Measurements from ENCODE around the gene UGT1A9. TPM values are rescaled to one million over a fixed set of nuclear protein-coding genes. Genes with fewer than 3 reads are reported as not detected.

The UGT1A9 gene
- total RNA-seq, 1 donor from 2014 or later, result not detected

DNA sequence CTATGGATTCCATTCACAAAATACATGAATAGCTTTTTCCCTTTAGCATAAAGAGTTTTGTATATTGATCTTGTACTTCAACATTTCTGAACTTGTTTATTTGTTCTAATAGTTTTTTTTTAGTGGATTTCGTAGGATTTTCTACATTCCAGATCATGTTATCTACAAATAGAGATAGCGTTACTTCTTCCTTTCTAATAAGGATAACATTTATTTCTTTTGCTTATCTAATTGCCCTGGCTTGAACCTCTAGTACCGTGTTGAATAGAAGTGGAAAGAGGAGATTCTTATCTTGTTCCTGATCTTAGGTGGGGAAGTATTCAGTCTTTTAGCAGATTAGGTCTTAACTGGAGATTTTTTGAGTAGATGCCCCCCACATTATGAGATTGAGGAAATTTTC lies 30.5 kb downstream of the UGT1A9 start:
- Mint-ChIP-seq H3K27me3 (peaks cover 4% of the 10 kb centered on the region), H3K27ac (no peak overlapping the region), H3K9me3 (peaks cover 3% of the 10 kb centered on the region), H3K36me3 (ENCODE audit: low read depth) (no peaks in the 10 kb centered on the region), H3K4me3 (no peak overlapping the region), H3K4me1 (no peaks in the 10 kb centered on the region)
- DNase-seq (no peak), ATAC-seq (ENCODE audit: low read depth) (no peak)
- TF ChIP-seq, protein P1, sequence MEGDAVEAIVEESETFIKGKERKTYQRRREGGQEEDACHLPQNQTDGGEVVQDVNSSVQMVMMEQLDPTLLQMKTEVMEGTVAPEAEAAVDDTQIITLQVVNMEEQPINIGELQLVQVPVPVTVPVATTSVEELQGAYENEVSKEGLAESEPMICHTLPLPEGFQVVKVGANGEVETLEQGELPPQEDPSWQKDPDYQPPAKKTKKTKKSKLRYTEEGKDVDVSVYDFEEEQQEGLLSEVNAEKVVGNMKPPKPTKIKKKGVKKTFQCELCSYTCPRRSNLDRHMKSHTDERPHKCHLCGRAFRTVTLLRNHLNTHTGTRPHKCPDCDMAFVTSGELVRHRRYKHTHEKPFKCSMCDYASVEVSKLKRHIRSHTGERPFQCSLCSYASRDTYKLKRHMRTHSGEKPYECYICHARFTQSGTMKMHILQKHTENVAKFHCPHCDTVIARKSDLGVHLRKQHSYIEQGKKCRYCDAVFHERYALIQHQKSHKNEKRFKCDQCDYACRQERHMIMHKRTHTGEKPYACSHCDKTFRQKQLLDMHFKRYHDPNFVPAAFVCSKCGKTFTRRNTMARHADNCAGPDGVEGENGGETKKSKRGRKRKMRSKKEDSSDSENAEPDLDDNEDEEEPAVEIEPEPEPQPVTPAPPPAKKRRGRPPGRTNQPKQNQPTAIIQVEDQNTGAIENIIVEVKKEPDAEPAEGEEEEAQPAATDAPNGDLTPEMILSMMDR (IDR thresholded peaks at IDR 0.05), result no peak
- ChIA-PET POLR2A (no interaction called here), CTCF (no interaction called here)
- intact Hi-C loops (cut with micrococcal nuclease), result loop anchor here (10.0 kb wide), 1 partner anchor 147 kb away; no protein-coding TSS in a partner anchor

- H3K9me3 Mint-ChIP-seq, result peaks cover 3% of the 10 kb centered on the region
- no peak overlapping the region for H3K27ac Mint-ChIP-seq
- H3K36me3 Mint-ChIP-seq (ENCODE audit: low read depth), result no peaks in the 10 kb centered on the region
- no peaks in the 10 kb centered on the region for H3K4me1 Mint-ChIP-seq
- no peak overlapping the region for H3K4me3 Mint-ChIP-seq
- TF ChIP-seq, protein P1 (IDR thresholded peaks at IDR 0.05), result no peak
- CTCF ChIA-PET, result no interaction called here
- peaks cover 18% of the 10 kb centered on the region for H3K27me3 Mint-ChIP-seq
- intact Hi-C loops (cut with micrococcal nuclease), result loop anchor here (10.0 kb wide), 1 partner anchor 151 kb away; no protein-coding TSS in a partner anchor
- ATAC-seq (ENCODE audit: low read depth), result no peak
- no peak for DNase-seq
- POLR2A ChIA-PET, result no interaction called here
Measured at GRCh38 chr2:233705911-233706506, 34.3 kb downstream of the UGT1A9 start.

GRCh38 chr2:233706720-233707119 lies 35.0 kb downstream of the UGT1A9 start:
- Mint-ChIP-seq H3K4me1 (peaks cover 4% of the 10 kb centered on the region), H3K36me3 (ENCODE audit: low read depth) (no peaks in the 10 kb centered on the region), H3K4me3 (no peak overlapping the region), H3K27me3 (peaks cover 21% of the 10 kb centered on the region), H3K9me3 (peaks cover 3% of the 10 kb centered on the region), H3K27ac (no peak overlapping the region)
- ChIA-PET CTCF (no interaction called here), POLR2A (no interaction called here)
- ATAC-seq (ENCODE audit: low read depth) (no peak), DNase-seq (no peak)
- intact Hi-C loops (cut with micrococcal nuclease), result loop anchor here (10.0 kb wide), 1 partner anchor 152 kb away; no protein-coding TSS in a partner anchor
- TF ChIP-seq, protein P1 (IDR thresholded peaks at IDR 0.05), result no peak

DNA sequence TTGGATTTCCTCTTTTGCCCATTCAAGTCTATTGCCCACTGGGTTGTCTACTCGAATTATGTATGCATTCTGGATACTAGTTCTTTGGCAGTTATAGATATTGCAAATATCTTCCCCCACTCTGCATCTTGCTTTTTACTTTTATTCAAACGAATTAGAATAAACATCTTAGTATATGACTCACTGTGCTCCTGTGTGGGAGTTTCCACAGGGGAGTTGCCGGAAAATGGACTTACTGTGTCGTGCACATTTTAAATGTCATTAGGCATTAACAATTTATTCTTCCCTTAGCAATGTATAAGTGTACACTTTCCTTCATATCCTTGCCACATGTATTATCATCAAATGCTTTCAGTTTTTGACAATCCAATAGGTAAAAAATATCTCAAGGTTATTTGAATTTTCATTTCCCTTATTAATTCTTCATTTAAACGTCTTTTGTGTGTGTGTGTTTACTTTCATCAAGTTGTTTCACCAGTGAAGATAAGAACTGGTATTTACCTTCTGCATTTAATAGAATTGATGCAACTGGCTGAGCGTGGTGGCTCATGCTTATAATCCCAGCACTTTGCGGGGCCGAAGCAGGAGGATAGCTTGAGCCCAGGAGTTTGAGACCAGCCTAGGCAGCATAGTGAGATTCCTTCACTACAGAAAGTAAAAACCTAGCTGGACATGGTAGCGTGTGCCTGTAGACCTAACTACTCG lies 36.4 kb downstream of the UGT1A9 start:
- Mint-ChIP-seq H3K9me3 (peaks cover 3% of the 10 kb centered on the region), H3K27ac (no peak overlapping the region), H3K36me3 (ENCODE audit: low read depth) (no peaks in the 10 kb centered on the region), H3K4me1 (peaks cover 4% of the 10 kb centered on the region), H3K4me3 (no peak overlapping the region), H3K27me3 (peaks cover 21% of the 10 kb centered on the region)
- intact Hi-C loops (cut with micrococcal nuclease), result loop anchor here (10.0 kb wide), 1 partner anchor 153 kb away; no protein-coding TSS in a partner anchor
- TF ChIP-seq, protein P1 (IDR thresholded peaks at IDR 0.05), result no peak
- DNase-seq (no peak), ATAC-seq (ENCODE audit: low read depth) (no peak)
- ChIA-PET CTCF (no interaction called here), POLR2A (no interaction called here)

DNA sequence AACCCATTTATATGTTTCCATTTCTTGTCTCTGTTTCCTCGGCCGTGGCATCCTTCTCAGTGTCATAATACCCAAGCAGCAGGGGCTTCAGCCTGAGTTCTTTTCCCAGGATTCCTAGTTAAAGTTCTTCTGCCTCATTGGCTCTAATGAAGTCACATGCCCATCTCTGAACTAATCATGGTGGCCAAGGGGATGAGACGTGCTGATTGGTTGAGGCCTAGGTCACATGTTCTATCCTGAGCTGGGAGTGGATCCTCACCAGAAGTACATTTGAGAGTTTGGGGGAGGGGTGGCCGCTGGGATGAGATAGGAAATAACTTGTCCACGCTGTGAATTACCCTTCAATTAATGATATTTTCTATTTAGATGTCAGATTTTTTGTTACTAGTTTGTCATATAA lies 37.2 kb downstream of the UGT1A9 start:
- CTCF ChIA-PET, result no interaction called here

More for the DNA sequence above, 37.2 kb downstream of the UGT1A9 start:
- Mint-ChIP-seq H3K4me3 (no peak overlapping the region), H3K27me3 (peaks cover 23% of the 10 kb centered on the region), H3K9me3 (peaks cover 3% of the 10 kb centered on the region), H3K4me1 (peaks cover 4% of the 10 kb centered on the region), H3K27ac (no peak overlapping the region), H3K36me3 (ENCODE audit: low read depth) (no peaks in the 10 kb centered on the region)
- no peak for ATAC-seq (ENCODE audit: low read depth)
- TF ChIP-seq, protein P1 (IDR thresholded peaks at IDR 0.05), result no peak
- intact Hi-C loops (cut with micrococcal nuclease), result loop anchor here (10.0 kb wide), 1 partner anchor 154 kb away; no protein-coding TSS in a partner anchor
- DNase-seq, result no peak
- POLR2A ChIA-PET, result no interaction called here

All from activated B cell treated with CpG ODN at 0.5 μM for 24 hours (primary cell).